H1 (cell line): ENCODE data around the gene RNF38. TPM values are rescaled to one million over a fixed set of nuclear protein-coding genes. Genes with fewer than 3 reads are reported as not detected.
A peak's percentile ranks its signal among the peaks of the same experiment; 100 is the strongest.

Experiments used
- CTCF ChIA-PET: fragments of 300-600 bp; sonication (Branson Sonifier 250); formaldehyde crosslinking; loops from one replicate; lab custom pipeline; 2021; ENCODE audit not compliant: partially characterized antibody; lab: Charles Lee
- POLR2A ChIA-PET: fragments of 300-600 bp; sonication (Branson Sonifier 250); formaldehyde crosslinking; loops from one replicate; lab custom pipeline; 2021; ENCODE audit warnings: inconsistent platforms; ENCODE audit not compliant: partially characterized antibody; lab: Charles Lee
- DNase-seq, 2 experiments: peaks; one replicate each; pipeline versions ENCODE4 v3.0.0 to v3.0.0-alpha.2; 2010 to 2022; ENCODE audit warnings: low spot score in 2 of 2, low read depth in 1 of 2, mixed read lengths in 1 of 2
- FAIRE-seq: peaks from 2 replicates; lab custom pipeline; 2011; peaks lifted over from hg19 to GRCh38; lab: Jason Lieb, UNC
- H2AFZ ChIP-seq: 2 replicates; pipeline ENCODE4 v1.8.1; 2012; ENCODE audit warnings: low read length, inconsistent platforms
- H2AK5ac ChIP-seq: 2 replicates; pipeline ENCODE4 v1.6.1; 2013; ENCODE audit warnings: low read depth, low read length
- H2BK120ac ChIP-seq: replicated peaks from 2 replicates; pipeline ENCODE3; 2013; ENCODE audit warnings: low read depth, low read length, inconsistent platforms
- H2BK12ac ChIP-seq: 2 replicates; pipeline ENCODE4 v1.6.1; 2013; ENCODE audit warnings: low read depth, low read length
- H2BK15ac ChIP-seq: 2 replicates; pipeline ENCODE4 v1.6.1; 2013; ENCODE audit warnings: low read length
- H2BK20ac ChIP-seq: 2 replicates; pipeline ENCODE4 v1.6.1; 2013; ENCODE audit warnings: low read length
- H2BK5ac ChIP-seq: 2 replicates; pipeline ENCODE4 v1.6.1; 2013; ENCODE audit warnings: low read depth, low read length
- H3K14ac ChIP-seq: 2 replicates; pipeline ENCODE4 v1.6.1; 2013; ENCODE audit warnings: inconsistent platforms; ENCODE audit not compliant: insufficient read length
- H3K18ac ChIP-seq: 2 replicates; pipeline ENCODE4 v1.6.1; 2013; ENCODE audit warnings: low read length; ENCODE audit errors: extremely low read depth
- H3K23ac ChIP-seq: 2 replicates; pipeline ENCODE4 v1.6.1; 2013; ENCODE audit warnings: inconsistent platforms; ENCODE audit not compliant: insufficient read length
- H3K23me2 ChIP-seq: 2 replicates; pipeline ENCODE4 v1.6.1; 2013; ENCODE audit warnings: low read depth, low read length
- H3K27ac ChIP-seq: 2 replicates; pipeline ENCODE4 v1.6.1; 2011; ENCODE audit warnings: low read depth, low read length, inconsistent platforms
- H3K27me3 ChIP-seq, 4 experiments: replicated peaks in 1 of 4; 1 replicate in 1 of 4; 2 replicates in 3 of 4; pipeline versions ENCODE4 v1.6.1 to v1.8.1; 2011 to 2013; ENCODE audit warnings: low read length in 3 of 4, mild to moderate bottlenecking in 3 of 4, inconsistent platforms in 2 of 4, mixed read lengths in 2 of 4, moderate library complexity in 1 of 4; ENCODE audit not compliant: control insufficient read depth in 3 of 4, insufficient read depth in 3 of 4; ENCODE audit errors: extremely low read depth in 1 of 4
- H3K36me3 ChIP-seq, 4 experiments: 2 replicates each; pipeline versions ENCODE4 v1.6.1 to v1.8.1; 2011 to 2013; ENCODE audit warnings: mild to moderate bottlenecking in 4 of 4, low read length in 3 of 4, moderate library complexity in 2 of 4, control low read depth in 1 of 4, inconsistent platforms in 1 of 4; ENCODE audit not compliant: insufficient read depth in 4 of 4, control insufficient read depth in 2 of 4
- H3K4ac ChIP-seq: replicated peaks from 2 replicates; pipeline ENCODE3; 2013; ENCODE audit warnings: low read length, low read depth, mixed read lengths, inconsistent platforms; ENCODE audit not compliant: insufficient read length
- H3K4me1 ChIP-seq, 4 experiments: replicated peaks in 1 of 4; 1 replicate in 1 of 4; 2 replicates in 3 of 4; pipeline versions ENCODE4 v1.6.1 to v1.8.1; 2011 to 2013; ENCODE audit warnings: low read length in 3 of 4, inconsistent platforms in 2 of 4, mixed read lengths in 1 of 4; ENCODE audit not compliant: insufficient read depth in 4 of 4, control insufficient read depth in 3 of 4
- H3K4me2 ChIP-seq, 2 experiments: 2 replicates each; pipeline versions ENCODE4 v1.6.1 to v1.8.1; 2011 to 2013; ENCODE audit warnings: low read depth in 2 of 2, low read length in 2 of 2, control low read depth in 1 of 2, inconsistent platforms in 1 of 2, mild to moderate bottlenecking in 1 of 2; ENCODE audit not compliant: insufficient read depth in 1 of 2
- H3K4me3 ChIP-seq, 4 experiments: fragments of 200-600, 300-600 bp in 1 of 4; sonication (generic), shearing (Covaris generic), sonication (Bioruptor Twin) in 1 of 4; 2 replicates each; pipeline versions ENCODE4 v1.5.1 to v1.8.1; 2011 to 2016; ENCODE audit warnings: low read length in 4 of 4, low read depth in 3 of 4, control low read depth in 2 of 4, inconsistent platforms in 2 of 4, mild to moderate bottlenecking in 2 of 4, mixed read lengths in 1 of 4, moderate library complexity in 1 of 4; ENCODE audit not compliant: insufficient read depth in 2 of 4; ENCODE audit errors: extremely low read depth in 1 of 4
- H3K56ac ChIP-seq: replicated peaks from 2 replicates; pipeline ENCODE3; 2013; ENCODE audit warnings: low read depth, mild to moderate bottlenecking, mixed read lengths, low read length, inconsistent platforms; ENCODE audit not compliant: insufficient read length
- H3K79me1 ChIP-seq: 2 replicates; pipeline ENCODE4 v1.6.1; 2013; ENCODE audit warnings: low read depth, low read length, control low read depth
- H3K79me2 ChIP-seq, 2 experiments: 2 replicates each; pipeline versions ENCODE4 v1.6.1 to v1.8.1; 2012 to 2013; ENCODE audit warnings: low read length in 2 of 2, mild to moderate bottlenecking in 2 of 2, inconsistent platforms in 1 of 2; ENCODE audit not compliant: insufficient read depth in 2 of 2, control insufficient read depth in 1 of 2
- H3K9ac ChIP-seq, 4 experiments: replicated peaks in 1 of 4; 1 replicate in 1 of 4; 2 replicates in 3 of 4; pipeline versions ENCODE4 v1.6.1 to v1.8.1; 2011 to 2013; ENCODE audit warnings: low read depth in 3 of 4, low read length in 3 of 4, control low read depth in 2 of 4, mild to moderate bottlenecking in 2 of 4, moderate library complexity in 2 of 4, inconsistent platforms in 1 of 4; ENCODE audit errors: extremely low read depth in 1 of 4
- H3K9me3 ChIP-seq, 2 experiments: 2 replicates each; pipeline versions ENCODE4 v1.6.1 to v1.8.1; 2012 to 2013; ENCODE audit warnings: mild to moderate bottlenecking in 2 of 2, moderate library complexity in 2 of 2, control low read depth in 1 of 2, inconsistent platforms in 1 of 2, low read depth in 1 of 2, low read length in 1 of 2, mixed read lengths in 1 of 2; ENCODE audit not compliant: insufficient read depth in 2 of 2
- H4K20me1 ChIP-seq, 2 experiments: replicated peaks in 1 of 2; 2 replicates each; pipeline versions ENCODE3 to v1.8.1; 2011 to 2013; ENCODE audit warnings: inconsistent platforms in 2 of 2, low read length in 2 of 2, mild to moderate bottlenecking in 1 of 2; ENCODE audit not compliant: insufficient read depth in 2 of 2, control insufficient read depth in 1 of 2
- H4K5ac ChIP-seq: 2 replicates; pipeline ENCODE4 v1.6.1; 2013; ENCODE audit warnings: low read length, low read depth, mixed read lengths, inconsistent platforms; ENCODE audit not compliant: insufficient read length
- H4K8ac ChIP-seq: 2 replicates; pipeline ENCODE4 v1.8.0; 2013; ENCODE audit warnings: mild to moderate bottlenecking, moderate library complexity, low read length, inconsistent platforms; ENCODE audit not compliant: insufficient read depth; ENCODE audit errors: extremely low read depth
- H4K91ac ChIP-seq: replicated peaks from 2 replicates; pipeline ENCODE3; 2013; ENCODE audit warnings: low read length, mixed read lengths, inconsistent platforms; ENCODE audit not compliant: insufficient read length
- ATF2 ChIP-seq: IDR thresholded peaks from 2 replicates; pipeline ENCODE4 v1.6.1; 2012; ENCODE audit warnings: low read length, inconsistent platforms
- ATF3 ChIP-seq: IDR thresholded peaks from 2 replicates; pipeline ENCODE4 v1.6.1; 2011; ENCODE audit warnings: low read depth, mild to moderate bottlenecking, low read length; ENCODE audit not compliant: insufficient read depth
- E2F6 ChIP-seq: IDR thresholded peaks from 2 replicates; pipeline ENCODE4 v1.6.1; 2012; ENCODE audit warnings: inconsistent platforms
- EGR1 ChIP-seq: IDR thresholded peaks from 2 replicates; pipeline ENCODE4 v1.6.1; 2011; ENCODE audit warnings: low read depth, low read length, borderline replicate concordance
- EP300 ChIP-seq, 2 experiments: IDR thresholded peaks; 1 replicate in 1 of 2; 2 replicates in 1 of 2; pipeline ENCODE4 v1.6.1; 2011 to 2012; ENCODE audit warnings: low read depth in 2 of 2, low read length in 2 of 2, mild to moderate bottlenecking in 2 of 2, borderline replicate concordance in 1 of 2, inconsistent platforms in 1 of 2, moderate library complexity in 1 of 2
- FOSL1 ChIP-seq: IDR thresholded peaks from 2 replicates; pipeline ENCODE4 v1.6.1; 2011; ENCODE audit warnings: mild to moderate bottlenecking, low read depth, low read length, moderate library complexity; ENCODE audit not compliant: insufficient read depth
- PHF8 ChIP-seq: fragments of 200-600 bp; sonication (generic); conservative IDR thresholded peaks from 2 replicates; pipeline ENCODE4 v1.7.1; 2012; ENCODE audit warnings: low read depth, mild to moderate bottlenecking, inconsistent platforms, low read length, moderate library complexity
- RBBP5 ChIP-seq: IDR thresholded peaks from 2 replicates; pipeline ENCODE4 v1.7.1; 2012; ENCODE audit warnings: low read depth, mild to moderate bottlenecking, inconsistent platforms, low read length, moderate library complexity, borderline replicate concordance
- SUZ12 ChIP-seq: fragments of 200-600 bp; sonication (generic); IDR thresholded peaks from 2 replicates; pipeline ENCODE4 v1.6.1; 2012; ENCODE audit warnings: mild to moderate bottlenecking, inconsistent platforms, low read length, moderate library complexity, mixed read lengths
- TAF1 ChIP-seq: IDR thresholded peaks from 2 replicates; pipeline ENCODE4 v1.6.1; 2011; ENCODE audit warnings: mild to moderate bottlenecking, low read depth, low read length
- WGBS, 2 experiments: shearing (Covaris generic) in 1 of 2; methylation state at CpG; one replicate each; pipeline versions ENCODE4 v1.1.6 to v1.1.7; 2013 to 2015; ENCODE audit warnings: low lambda C conversion rate in 2 of 2, mixed read lengths in 2 of 2, inconsistent platforms in 1 of 2, low coverage in 1 of 2, missing lambda C conversion rate in 1 of 2; ENCODE audit not compliant: insufficient replicate concordance in 2 of 2, insufficient coverage in 1 of 2, insufficient read length in 1 of 2; ENCODE audit errors: extremely low coverage in 1 of 2, missing lambda C conversion rate in 1 of 2; 5-methylcytosine and 5-hydroxymethylcytosine counted together
- polyA plus RNA-seq, 7 experiments: library from polyadenylated mRNA; depleted of rRNA in 3 of 7; stranded (reverse) in 5 of 7; unstranded in 2 of 7; fragments of >200 nt in 5 of 7; fragments of 200-250 nt in 2 of 7; gene quantifications; 1 replicate in 5 of 7; 2 replicates in 1 of 7; 4 replicates in 1 of 7; pipeline versions ENCODE4 v1.2.1 to v1.2.3, GENCODE V29; 2011 to 2013; ENCODE audit warnings: missing spikeins in 2 of 7, mixed read lengths in 2 of 7
- total RNA-seq: library from RNA; stranded (reverse); fragmentation: NEBNext Ultra II Directional; extraction: Animal tissue kit (Norgen Biotek cat#: 25700); gene quantifications from 2 replicates; pipeline ENCODE4 v1.2.1, GENCODE V29; 2021

The RNF38 gene
- total and polyA plus RNA-seq, 2 of the 8 experiments (the other 6 are each of a cell fraction or from before 2014, with no cell fraction given), result 54.9 to 60.9 TPM

GRCh38 chr9:36323926-36324325 is 76.1 kb downstream of the RNF38 start:
- Histone ChIP-seq H2BK20ac (no peak overlapping the region), H2BK15ac (no peak overlapping the region), H3K56ac (no peak overlapping the region), H3K36me3 (no peaks in the 10 kb centered on the region), H3K18ac (no peak overlapping the region), H4K8ac (no peak overlapping the region), H2BK5ac (no peak overlapping the region), H4K20me1 (no peaks in the 10 kb centered on the region), H3K14ac (no peak overlapping the region), H3K23me2 (no peaks in the 10 kb centered on the region; the same call in 1 of the 2 replicates), H2BK12ac (no peak overlapping the region), H2BK120ac (peak overlapping the region; percentile 43), H3K4me2 (no peak overlapping the region), H4K5ac (no peak overlapping the region), H2AFZ (no peak overlapping the region), H3K27ac (no peak overlapping the region), H3K79me2 (no peaks in the 10 kb centered on the region), H3K27me3 (no peaks in the 10 kb centered on the region), H3K4me3 (no peak overlapping the region), H3K79me1 (no peaks in the 10 kb centered on the region), H3K4me1 (peaks cover 0 to 4% (median 2%) of the 10 kb centered on the region in 4 experiments; a peak in 3 of 7 replicates), H3K4ac (no peak overlapping the region), H3K23ac (no peak overlapping the region), H3K9ac (no peak overlapping the region), H2AK5ac (no peak overlapping the region), H4K91ac (no peak overlapping the region), H3K9me3 (no peaks in the 10 kb centered on the region)
- no peak for DNase-seq
- no peak for FAIRE-seq
- ChIA-PET POLR2A (interaction anchor here (0.6 to 2.1 kb wide), 3 partner anchors 9 to 26 kb away, joined by 3 to 5 read pairs (median 3); no protein-coding TSS in a partner anchor), CTCF (interaction anchor here (0.6 to 1.1 kb wide), 5 partner anchors 9 to 1272 kb away, joined by 3 to 5 read pairs (median 3); no protein-coding TSS in a partner anchor)
- WGBS, 2 experiments, result 94% methylated on average over 12 of the region's 12 CpGs; no CpG with 5 or more reads in 1 of the 2 experiments
- TF ChIP-seq E2F6 (no peak), EGR1 (no peak), ATF2 (no peak), ATF3 (no peak), RBBP5 (no peak), EP300 (IDR thresholded peaks at IDR 0.05; ENCODE audit: borderline replicate concordance in 1 of 2, low read depth in 2 of 2, low read length in 2 of 2) (no peak), SUZ12 (no peak), TAF1 (no peak), FOSL1 (no peak), PHF8 (no peak)
